ENCODE data around the gene TMEM19.

TMEM19 gene

GRCh38 chr12:71710276-71711125 lies 24.6 kb downstream of the TMEM19 start:
- Histone ChIP-seq H3K4me3 (ENCODE audit: low read depth, low read length) (no peak overlapping the region), H3K36me3 (no peaks in the 10 kb centered on the region), H3K27me3 (no peaks in the 10 kb centered on the region), H3K4me1 (no peaks in the 10 kb centered on the region), H3K9me3 (no peaks in the 10 kb centered on the region)
- DNase-seq = no peak
- TF ChIP-seq CTCF (IDR thresholded peaks at IDR 0.05; ENCODE audit: low read depth, low read length) = no peak

GRCh38 chr12:71718611-71719010 lies 32.7 kb downstream of the TMEM19 start:
- Histone ChIP-seq H3K9me3 (no peaks in the 10 kb centered on the region), H3K4me1 (no peaks in the 10 kb centered on the region), H3K36me3 (no peaks in the 10 kb centered on the region), H3K4me3 (ENCODE audit: low read depth, low read length) (no peak overlapping the region), H3K27me3 (no peaks in the 10 kb centered on the region)
- no peak for DNase-seq
- TF ChIP-seq CTCF (IDR thresholded peaks at IDR 0.05; ENCODE audit: low read depth, low read length) = no peak

GRCh38 chr12:71719647-71720370 lies 33.9 kb downstream of the TMEM19 start:
- no peak overlapping the region for H3K4me3 ChIP-seq (ENCODE audit: low read depth, low read length)
- DNase-seq = no peak
- no peaks in the 10 kb centered on the region for H3K9me3 ChIP-seq
- no peaks in the 10 kb centered on the region for H3K4me1 ChIP-seq
- TF ChIP-seq CTCF (IDR thresholded peaks at IDR 0.05; ENCODE audit: low read depth, low read length) = no peak
- H3K27me3 ChIP-seq = no peaks in the 10 kb centered on the region
- no peaks in the 10 kb centered on the region for H3K36me3 ChIP-seq

GRCh38 chr12:71721783-71722505 lies 36.1 kb downstream of the TMEM19 start:
- Histone ChIP-seq H3K27me3 (no peaks in the 10 kb centered on the region), H3K4me1 (no peaks in the 10 kb centered on the region), H3K9me3 (no peaks in the 10 kb centered on the region), H3K4me3 (ENCODE audit: low read depth, low read length) (no peak overlapping the region), H3K36me3 (no peaks in the 10 kb centered on the region)
- TF ChIP-seq CTCF (IDR thresholded peaks at IDR 0.05; ENCODE audit: low read depth, low read length) = no peak
- no peak for DNase-seq

GRCh38 chr12:71725011-71725410 lies 39.1 kb downstream of the TMEM19 start:
- Histone ChIP-seq H3K4me1 (no peaks in the 10 kb centered on the region), H3K27me3 (no peaks in the 10 kb centered on the region), H3K36me3 (no peaks in the 10 kb centered on the region), H3K9me3 (no peaks in the 10 kb centered on the region), H3K4me3 (ENCODE audit: low read depth, low read length) (no peak overlapping the region)
- no peak for DNase-seq
- TF ChIP-seq CTCF (IDR thresholded peaks at IDR 0.05; ENCODE audit: low read depth, low read length) = no peak

All from BE2C (cell line).